Measurements from ENCODE around the gene IRF6. TPM values are rescaled to one million over a fixed set of nuclear protein-coding genes. Genes with fewer than 3 reads are reported as not detected.
A peak's percentile ranks its signal among the peaks of the same experiment; 100 is the strongest.

Gene IRF6
- total RNA-seq, 1 experiment from 2014 or later, result 44.1 TPM

DNA sequence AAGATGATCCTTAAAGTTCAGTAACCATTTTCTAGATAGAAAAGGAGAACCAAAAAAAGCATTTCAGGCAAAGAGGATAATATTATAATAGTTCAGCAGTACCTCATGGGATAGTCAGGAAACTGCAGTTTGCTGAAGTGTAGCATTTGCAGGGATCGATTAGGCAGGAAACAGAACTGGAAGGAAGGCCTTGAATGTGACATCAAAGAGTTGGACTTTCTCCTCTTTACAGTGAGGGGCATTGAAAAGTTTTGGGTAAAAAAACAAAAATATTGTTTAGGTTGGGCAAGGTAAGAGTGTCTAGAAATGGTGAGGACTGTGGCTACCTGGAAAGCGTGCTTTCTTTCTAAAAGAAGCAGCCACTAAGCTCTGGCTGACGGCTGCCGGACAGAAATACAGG, 8.0 kb upstream of the IRF6 start:
- no peaks in the 10 kb centered on the region for H3K36me3 Mint-ChIP-seq (ENCODE audit: insufficient read depth, unreplicated experiment)
- intact Hi-C loops (cut with micrococcal nuclease; ENCODE audit: unreplicated experiment), result no loop called here
- BruUV-seq (replicated peaks), result no TSS peak

DNA sequence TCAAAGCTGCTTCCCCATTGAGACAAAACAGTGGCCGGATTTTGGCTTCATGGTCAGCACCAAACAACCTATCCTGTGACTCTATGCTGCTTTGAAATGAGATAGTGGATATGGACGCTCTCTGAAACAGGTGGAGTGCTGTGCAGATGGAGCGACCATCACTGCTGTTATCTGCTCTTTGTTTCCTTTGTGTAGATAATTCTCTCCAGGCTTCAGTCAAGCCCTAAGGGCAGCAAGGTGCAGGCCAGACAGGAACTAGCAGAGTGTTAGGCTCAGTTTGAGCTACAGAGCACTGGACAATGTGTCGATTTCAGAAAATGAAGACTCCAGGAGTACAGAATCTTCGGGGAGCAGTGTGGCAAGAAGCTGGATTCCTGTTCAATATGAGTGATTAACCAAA, 4.8 kb upstream of the IRF6 start:
- no peaks in the 10 kb centered on the region for H3K9me3 Mint-ChIP-seq (ENCODE audit: low read depth, unreplicated experiment)
- TF ChIP-seq, protein P1, sequence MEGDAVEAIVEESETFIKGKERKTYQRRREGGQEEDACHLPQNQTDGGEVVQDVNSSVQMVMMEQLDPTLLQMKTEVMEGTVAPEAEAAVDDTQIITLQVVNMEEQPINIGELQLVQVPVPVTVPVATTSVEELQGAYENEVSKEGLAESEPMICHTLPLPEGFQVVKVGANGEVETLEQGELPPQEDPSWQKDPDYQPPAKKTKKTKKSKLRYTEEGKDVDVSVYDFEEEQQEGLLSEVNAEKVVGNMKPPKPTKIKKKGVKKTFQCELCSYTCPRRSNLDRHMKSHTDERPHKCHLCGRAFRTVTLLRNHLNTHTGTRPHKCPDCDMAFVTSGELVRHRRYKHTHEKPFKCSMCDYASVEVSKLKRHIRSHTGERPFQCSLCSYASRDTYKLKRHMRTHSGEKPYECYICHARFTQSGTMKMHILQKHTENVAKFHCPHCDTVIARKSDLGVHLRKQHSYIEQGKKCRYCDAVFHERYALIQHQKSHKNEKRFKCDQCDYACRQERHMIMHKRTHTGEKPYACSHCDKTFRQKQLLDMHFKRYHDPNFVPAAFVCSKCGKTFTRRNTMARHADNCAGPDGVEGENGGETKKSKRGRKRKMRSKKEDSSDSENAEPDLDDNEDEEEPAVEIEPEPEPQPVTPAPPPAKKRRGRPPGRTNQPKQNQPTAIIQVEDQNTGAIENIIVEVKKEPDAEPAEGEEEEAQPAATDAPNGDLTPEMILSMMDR (IDR thresholded peaks at IDR 0.05; ENCODE audit: unreplicated experiment), result no peak
- no peak overlapping the region for H3K4me3 Mint-ChIP-seq (ENCODE audit: low read depth, unreplicated experiment)
- peaks cover 24% of the 10 kb centered on the region for H3K4me1 Mint-ChIP-seq (ENCODE audit: low read depth, unreplicated experiment)
- CTCF ChIA-PET, result interaction anchor here (0.7 kb wide), 1 partner anchor 1644 kb away, joined by 6 read pairs; no protein-coding TSS in a partner anchor
- intact Hi-C loops (cut with micrococcal nuclease; ENCODE audit: unreplicated experiment), result no loop called here
- no peak overlapping the region for H3K27ac Mint-ChIP-seq (ENCODE audit: unreplicated experiment)
- no peaks in the 10 kb centered on the region for H3K27me3 Mint-ChIP-seq (ENCODE audit: unreplicated experiment)
- peaks cover 6% of the 10 kb centered on the region for H3K36me3 Mint-ChIP-seq (ENCODE audit: insufficient read depth, unreplicated experiment)
- no TSS peak for BruUV-seq (replicated peaks)
- DNase-seq, result no peak

More for the DNA sequence above, 8.0 kb upstream of the IRF6 start:
- H3K27me3 Mint-ChIP-seq (ENCODE audit: unreplicated experiment), result no peaks in the 10 kb centered on the region
- H3K4me1 Mint-ChIP-seq (ENCODE audit: low read depth, unreplicated experiment), result peaks cover 10% of the 10 kb centered on the region
- CTCF ChIA-PET, result no interaction called here
- H3K27ac Mint-ChIP-seq (ENCODE audit: unreplicated experiment), result no peak overlapping the region
- H3K4me3 Mint-ChIP-seq (ENCODE audit: low read depth, unreplicated experiment), result no peak overlapping the region
- no peak for DNase-seq
- TF ChIP-seq, protein P1 (IDR thresholded peaks at IDR 0.05; ENCODE audit: unreplicated experiment), result no peak
- H3K9me3 Mint-ChIP-seq (ENCODE audit: low read depth, unreplicated experiment), result no peaks in the 10 kb centered on the region

DNA sequence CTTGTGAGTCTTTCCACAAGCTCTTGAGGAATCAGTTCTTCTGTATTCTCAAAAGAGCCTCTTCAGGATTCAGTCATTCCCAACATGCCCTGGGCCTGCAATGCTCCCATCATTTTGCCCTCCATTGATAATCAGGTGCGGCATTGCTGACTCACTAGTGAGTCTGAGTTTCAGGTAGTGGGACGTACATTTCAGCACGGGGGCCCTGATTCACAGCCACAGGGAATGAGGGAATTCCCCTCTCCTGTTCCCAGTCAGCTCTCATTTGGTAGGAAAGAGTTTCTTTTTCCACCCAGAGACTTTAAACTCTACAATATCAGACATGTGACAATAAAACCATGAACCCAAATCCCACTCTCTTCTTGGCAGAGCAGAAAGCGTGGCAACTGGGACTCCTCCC, 3.7 kb upstream of the IRF6 start:
- Mint-ChIP-seq H3K27me3 (ENCODE audit: unreplicated experiment) (no peaks in the 10 kb centered on the region), H3K4me1 (ENCODE audit: low read depth, unreplicated experiment) (peaks cover 32% of the 10 kb centered on the region), H3K4me3 (ENCODE audit: low read depth, unreplicated experiment) (no peak overlapping the region), H3K9me3 (ENCODE audit: low read depth, unreplicated experiment) (no peaks in the 10 kb centered on the region), H3K27ac (ENCODE audit: unreplicated experiment) (no peak overlapping the region), H3K36me3 (ENCODE audit: insufficient read depth, unreplicated experiment) (peaks cover 18% of the 10 kb centered on the region)
- CTCF ChIA-PET, result no interaction called here
- intact Hi-C loops (cut with micrococcal nuclease; ENCODE audit: unreplicated experiment), result no loop called here
- TF ChIP-seq, protein P1 (IDR thresholded peaks at IDR 0.05; ENCODE audit: unreplicated experiment), result no peak
- no peak for DNase-seq
- BruUV-seq (replicated peaks), result no TSS peak

DNA sequence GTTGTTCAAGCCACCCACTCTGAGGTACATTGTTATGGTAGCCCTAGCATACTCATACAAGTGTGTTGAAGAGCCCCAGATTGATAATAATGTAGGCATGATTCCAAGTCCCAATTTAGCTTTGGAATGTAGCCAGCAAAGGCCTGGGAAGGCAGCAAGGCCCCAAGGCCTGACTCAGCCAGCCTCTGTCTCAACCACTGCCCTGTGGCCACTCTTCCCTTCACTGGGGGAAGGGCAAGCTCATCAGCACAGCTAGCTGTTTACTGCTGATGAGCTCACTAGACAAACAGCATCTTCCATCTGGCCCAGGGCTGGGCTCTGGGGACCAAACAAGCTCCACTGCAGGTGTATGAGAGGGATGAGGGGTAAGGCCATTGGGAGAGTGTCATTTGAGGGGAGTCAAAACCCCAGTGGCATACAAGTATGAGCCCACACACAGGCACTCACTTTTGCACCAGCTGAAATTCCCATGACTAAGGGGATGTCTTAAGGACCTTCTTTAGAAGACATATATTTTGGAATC, 2.2 kb upstream of the IRF6 start:
- Mint-ChIP-seq H3K27ac (ENCODE audit: unreplicated experiment) (no peak overlapping the region), H3K4me3 (ENCODE audit: low read depth, unreplicated experiment) (no peak overlapping the region), H3K4me1 (ENCODE audit: low read depth, unreplicated experiment) (peaks cover 47% of the 10 kb centered on the region), H3K9me3 (ENCODE audit: low read depth, unreplicated experiment) (no peaks in the 10 kb centered on the region), H3K36me3 (ENCODE audit: insufficient read depth, unreplicated experiment) (peaks cover 19% of the 10 kb centered on the region), H3K27me3 (ENCODE audit: unreplicated experiment) (no peaks in the 10 kb centered on the region)
- intact Hi-C loops (cut with micrococcal nuclease; ENCODE audit: unreplicated experiment), result no loop called here
- no TSS peak for BruUV-seq (replicated peaks)
- peak; percentile 78 for DNase-seq
- CTCF ChIA-PET, result interaction anchor here (0.6 to 2.0 kb wide), 10 partner anchors 13 to 437 kb away, joined by 3 to 12 read pairs (median 4); partner anchors contain the start of gene UTP25
- TF ChIP-seq, protein P1 (IDR thresholded peaks at IDR 0.05; ENCODE audit: unreplicated experiment), result no peak
